Raji (cell line): ENCODE results near the gene MYO1D.

ENCODE experiments used
- POLR2A ChIP-seq: IDR thresholded peaks from 2 replicates; pipeline ENCODE4 v1.6.1; 2011; ENCODE audit warnings: low read depth, low read length, control low read depth; ENCODE audit not compliant: insufficient read depth

The MYO1D gene

DNA sequence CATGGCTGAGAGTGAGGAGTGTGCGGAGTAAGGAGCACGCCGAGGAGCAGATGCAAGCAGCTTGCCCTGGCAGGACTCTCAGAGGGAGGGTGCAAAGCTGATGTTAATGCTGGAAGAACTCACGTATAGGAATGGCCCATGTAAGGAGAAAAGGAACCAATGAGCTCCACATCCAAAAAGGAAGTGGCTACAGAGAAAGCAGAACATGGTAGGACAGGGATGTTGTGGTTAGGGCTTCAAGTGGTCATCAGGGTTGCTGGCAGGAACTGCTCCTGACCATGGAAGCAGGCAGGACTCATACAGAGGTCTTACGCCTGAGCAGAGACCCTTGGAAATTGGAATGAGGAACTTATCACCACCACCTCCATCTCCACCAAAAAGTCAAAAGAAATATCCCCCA is 5.2 kb downstream of the MYO1D start:
- TF ChIP-seq POLR2A, result no peak

DNA sequence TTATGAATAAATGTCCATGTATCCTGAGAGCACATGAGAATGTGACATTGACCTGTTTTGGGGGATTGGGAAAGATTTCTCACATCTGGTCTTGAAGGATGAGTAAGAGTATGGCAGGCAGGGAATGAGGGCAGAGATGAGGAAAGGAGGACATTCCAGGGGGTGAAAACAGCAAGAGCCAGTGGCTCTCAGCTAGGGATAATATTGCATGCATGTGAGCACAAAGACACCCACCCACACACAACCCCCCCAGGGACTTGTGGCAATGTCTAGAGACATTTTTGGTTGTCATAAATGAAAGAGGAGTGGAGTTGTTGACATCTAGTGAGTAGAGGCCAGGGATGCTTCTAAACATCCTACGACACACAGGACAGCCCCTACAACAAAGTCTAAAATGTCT is 6.0 kb downstream of the MYO1D start:
- no peak for TF ChIP-seq POLR2A

DNA sequence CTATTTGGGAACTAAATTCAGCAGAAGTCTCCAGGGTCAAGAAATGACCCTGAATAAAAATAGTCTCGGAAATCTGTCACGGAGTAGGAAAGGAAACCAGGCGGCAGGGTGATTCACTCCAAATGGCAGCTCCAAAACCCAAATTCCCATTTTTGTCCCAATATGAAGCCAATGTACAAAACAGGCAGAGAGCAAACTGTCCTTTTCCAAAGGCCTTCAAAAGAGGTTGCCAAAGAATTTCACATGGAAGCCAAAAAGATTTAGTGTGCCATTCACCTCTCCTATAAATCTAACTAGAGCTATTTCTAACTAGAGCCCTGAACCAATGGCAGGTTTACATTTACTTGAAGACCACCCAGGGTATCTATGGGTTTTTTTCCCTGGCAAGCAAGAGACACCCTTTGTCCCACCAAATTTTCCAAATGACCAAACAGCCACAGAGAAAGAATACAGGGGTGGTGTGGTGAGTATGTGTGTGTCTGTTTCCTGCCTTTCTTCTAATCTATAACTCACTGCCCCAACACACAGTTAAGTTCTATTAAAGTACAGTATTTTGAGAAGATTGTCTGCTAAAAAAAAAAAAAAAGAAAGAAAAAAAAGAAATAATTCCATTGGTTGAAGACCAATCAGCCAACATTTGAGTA is 6.8 kb downstream of the MYO1D start:
- no peak for TF ChIP-seq POLR2A

DNA sequence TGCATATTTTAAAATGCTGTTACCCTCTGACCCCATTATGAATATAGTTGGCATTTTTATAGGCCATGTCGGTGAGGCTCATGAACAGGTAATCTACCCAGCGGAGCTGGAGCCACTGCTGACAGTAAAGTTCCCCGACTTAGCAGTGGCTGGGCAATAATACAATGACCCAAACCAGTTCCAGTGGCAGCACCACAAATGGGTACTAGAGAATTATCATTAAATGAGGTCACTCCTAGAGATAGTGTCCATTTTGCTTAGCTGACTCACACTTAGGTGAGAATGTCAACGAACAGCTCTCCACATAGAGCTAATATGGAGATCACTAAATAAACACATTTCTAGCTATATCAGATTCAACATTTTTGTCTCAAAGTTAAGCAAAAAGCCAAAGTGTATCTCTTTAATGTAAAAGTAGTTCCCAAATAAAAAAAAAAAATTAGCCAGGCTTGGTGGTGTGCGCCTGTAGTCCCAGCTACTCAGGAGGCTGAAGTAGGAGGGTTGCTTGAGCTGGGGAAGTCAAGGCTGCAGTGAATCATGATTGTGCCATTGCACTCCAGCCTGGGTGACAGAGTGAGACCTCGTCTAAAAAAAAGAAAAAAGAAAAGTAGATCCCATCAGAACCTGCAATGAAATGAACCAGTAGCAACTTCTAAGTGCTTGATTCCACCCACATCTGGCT is 7.4 kb downstream of the MYO1D start:
- TF ChIP-seq POLR2A, result no peak

DNA sequence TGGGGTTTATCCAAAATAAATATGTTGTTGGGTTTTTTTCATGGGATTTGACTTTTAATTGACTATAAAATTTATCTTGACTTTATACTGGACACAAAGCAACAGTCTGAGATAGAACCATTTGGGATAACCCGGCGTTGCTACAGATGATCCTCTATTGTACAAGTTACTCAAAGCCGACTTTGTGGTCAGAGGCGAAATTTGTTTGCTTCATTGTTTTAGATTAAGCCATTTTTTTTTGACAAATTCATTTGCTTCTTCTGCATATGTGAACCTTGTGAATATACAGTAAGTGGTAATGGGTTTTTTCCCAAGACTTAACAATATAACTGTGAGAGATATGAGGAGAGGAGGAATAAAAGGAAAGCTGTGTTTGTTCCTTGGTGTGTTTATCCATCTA is 11.8 kb downstream of the MYO1D start:
- TF ChIP-seq POLR2A, result no peak

DNA sequence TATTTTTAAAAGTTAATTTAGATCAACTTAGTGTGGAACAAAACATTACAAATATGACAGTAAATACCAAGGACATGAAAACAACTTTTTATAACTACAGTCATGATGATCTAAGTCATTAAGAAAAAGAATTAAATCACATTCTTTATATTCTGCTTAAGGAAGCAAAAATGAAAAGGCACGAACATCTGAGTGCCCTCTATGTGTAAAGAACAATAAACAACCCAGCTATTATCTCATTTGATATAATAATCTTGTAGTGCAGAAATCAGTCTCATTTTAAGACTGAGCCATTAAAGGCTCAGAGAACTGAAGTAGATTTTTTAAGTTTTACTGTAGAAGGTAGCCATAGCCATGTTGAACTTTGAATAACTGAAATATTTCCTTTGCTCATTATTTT is 13.4 kb downstream of the MYO1D start:
- no peak for TF ChIP-seq POLR2A

DNA sequence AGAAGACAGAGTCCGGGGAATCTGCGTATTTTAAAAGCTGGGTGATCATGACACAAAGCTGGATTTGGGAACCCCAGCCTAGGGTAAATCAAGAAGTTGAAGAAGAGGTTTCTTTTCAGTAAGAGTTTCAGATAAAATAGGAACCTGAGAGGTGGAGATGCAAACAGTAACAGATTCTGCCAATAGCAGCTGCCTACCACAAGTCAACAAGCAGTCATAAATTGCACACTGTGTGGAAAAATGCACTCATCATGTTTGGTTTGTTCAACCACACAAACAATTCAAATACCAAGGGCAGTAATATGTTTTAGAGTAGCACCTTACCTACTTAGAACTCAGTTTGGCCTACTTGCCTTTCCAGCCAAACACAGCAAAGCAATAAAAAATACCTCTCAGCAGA is 14.0 kb downstream of the MYO1D start:
- TF ChIP-seq POLR2A, result no peak

DNA sequence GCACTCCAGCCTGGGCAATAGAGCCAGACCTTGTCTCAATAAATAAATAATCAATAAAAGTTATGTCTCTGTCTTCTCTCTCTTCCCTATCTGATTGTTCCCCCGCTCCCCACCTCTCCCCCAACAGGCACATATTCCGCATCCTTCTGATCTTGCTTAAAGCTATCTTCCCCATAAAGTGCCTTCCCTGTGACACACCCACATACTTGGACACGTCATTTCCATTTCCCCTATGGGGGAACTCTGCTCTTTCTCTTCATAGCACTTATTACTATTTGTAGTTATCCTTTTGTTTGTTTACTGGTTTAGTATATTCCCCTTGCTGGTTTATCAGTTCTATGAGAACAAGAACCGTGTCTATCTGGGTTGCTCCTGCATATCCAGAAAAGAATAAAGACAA is 14.9 kb downstream of the MYO1D start:
- TF ChIP-seq POLR2A, result no peak

DNA sequence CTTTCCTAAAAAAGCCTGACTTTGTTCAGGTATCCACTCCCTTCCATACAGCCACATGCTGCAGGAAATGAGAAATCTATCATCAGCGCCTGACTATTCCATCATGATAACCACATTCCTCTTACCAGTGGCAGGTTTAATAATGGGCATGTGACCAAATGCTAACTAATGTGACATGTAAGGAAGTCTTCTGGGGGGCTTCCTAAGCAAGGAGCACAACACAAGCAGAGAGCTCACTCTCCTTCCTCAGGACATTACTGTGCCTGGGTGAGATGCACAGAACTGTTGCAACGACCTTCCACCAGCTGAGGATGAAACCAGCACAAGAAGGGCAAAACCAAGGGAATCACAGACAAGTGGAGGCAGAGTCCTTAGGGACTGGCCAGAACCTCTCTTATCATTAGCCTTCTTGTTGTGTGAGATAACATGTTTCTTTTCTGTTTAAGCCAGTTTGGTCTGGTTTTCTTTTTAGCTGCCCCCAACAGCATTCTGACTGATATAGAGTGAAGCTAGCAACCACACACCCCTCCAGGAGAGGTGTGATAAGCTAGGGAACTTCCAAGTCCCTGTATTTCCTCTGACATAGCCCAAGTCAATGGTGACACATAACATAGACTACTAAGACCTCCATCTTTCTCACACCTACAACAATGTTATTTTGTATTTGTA is 16.9 kb downstream of the MYO1D start:
- no peak for TF ChIP-seq POLR2A

DNA sequence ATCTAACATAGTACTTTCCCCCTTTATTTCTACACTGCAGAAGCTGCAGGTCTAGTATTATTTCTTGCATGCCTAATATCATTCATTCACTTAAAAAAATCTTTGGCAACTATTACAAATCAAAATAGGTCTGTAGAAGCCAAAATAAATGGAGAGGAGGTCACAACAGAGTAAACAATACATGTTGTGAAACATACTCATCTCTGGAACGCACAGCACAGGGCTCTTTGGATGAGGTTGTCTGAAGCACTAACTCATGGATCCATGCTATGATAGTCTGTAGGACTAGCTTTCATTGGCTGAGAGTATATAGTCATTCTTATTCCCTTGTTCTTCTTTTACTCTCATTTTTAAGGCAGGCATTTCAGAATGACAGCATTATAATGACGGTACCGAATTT is 21.3 kb downstream of the MYO1D start:
- TF ChIP-seq POLR2A, result no peak

DNA sequence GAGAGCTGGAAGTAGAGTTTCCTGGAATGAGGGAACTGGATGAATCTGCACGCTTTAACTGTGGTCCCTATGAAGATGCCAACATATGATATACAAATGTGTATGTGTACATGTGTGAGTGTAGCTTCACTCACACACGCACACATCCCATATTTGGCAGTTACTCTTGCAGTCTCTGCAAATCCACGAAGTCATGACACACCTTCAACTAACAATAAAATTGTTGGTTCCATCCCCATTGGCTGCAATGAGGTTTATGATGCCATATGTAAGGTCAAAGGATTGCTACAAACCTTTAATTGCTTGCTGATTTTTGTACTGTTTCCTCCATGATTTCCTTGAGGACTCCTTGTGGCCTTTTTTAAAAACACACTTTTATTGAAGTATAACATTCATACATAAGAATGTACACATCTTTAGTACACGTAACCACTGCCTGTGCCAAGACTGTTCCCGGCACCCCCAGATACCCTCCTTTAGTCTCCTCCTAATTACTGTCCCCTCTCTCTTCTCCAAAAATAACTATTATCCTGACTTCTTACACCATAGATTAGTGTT is 22.0 kb downstream of the MYO1D start:
- TF ChIP-seq POLR2A, result no peak

DNA sequence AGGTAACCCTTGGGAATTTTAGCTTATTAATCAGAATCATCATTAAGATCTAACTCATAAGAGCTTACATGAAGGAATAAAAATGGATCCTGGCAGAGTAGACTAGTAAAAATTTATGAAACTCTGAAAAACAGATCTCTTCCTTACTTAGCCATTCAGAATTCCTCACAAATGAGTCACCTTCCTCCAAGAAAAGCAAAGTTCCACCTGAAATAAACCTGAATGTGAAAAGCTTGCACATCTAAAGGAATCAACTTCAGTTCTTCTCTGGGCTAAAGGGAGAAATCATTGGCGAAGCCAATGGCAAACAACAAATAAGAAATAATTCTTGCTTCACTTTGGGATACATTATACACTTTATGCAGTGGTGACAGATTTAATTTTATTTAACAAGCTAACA is 22.7 kb downstream of the MYO1D start:
- TF ChIP-seq POLR2A, result no peak

DNA sequence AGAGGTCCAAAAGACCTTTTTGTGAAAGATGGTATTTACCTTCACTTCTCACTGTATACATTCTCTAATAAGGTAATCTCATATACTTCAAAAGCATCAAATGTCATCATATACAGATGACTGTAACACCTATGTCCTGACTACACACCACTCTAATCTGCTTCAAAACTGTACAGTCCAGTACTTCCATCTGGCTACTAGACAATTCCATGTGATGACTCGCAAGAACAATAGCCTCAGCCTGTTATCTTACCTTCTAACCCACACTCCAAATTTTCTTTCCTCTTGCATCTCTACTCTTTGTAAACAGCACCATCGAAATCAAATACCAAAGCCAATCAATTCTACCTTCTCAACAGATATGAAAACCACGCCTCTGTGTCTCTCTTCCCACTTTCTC is 24.1 kb downstream of the MYO1D start:
- TF ChIP-seq POLR2A, result no peak

DNA sequence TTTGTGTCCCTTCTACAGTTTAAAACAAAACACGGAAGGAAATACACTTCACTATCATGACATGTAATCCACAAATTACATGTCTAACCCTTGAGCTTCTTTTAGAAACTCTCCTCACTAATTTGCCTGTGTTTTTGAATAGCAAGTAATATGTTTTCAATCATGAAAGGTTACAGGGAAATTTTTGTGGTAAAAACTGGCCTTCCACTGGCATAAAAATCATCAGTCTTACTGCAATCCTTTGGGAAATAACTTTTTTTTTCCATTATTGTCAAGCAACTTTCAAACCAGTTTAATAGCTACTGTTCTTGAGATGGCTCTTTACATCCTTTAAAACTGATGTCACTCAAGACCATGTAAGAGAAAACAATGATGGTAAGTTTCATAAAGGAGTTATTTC is 27.0 kb downstream of the MYO1D start:
- TF ChIP-seq POLR2A, result no peak

DNA sequence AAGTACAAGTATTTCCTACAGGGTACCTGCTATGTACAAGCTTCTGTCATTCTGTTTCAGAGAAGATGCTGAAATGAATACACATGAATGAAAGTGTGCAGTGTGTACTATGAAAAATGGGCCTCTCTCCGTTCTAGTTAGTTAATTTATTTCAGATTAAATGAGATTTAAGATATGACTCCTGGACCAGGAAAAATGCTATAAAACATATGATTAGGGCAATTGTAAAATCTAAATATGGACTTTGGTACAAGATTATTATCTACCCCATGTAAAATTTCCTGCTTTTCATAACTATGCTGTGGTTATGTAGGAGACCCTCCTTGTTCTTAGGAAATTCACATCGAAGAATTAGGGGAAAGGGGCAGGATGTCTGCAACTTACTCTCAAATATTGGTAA is 28.9 kb downstream of the MYO1D start:
- TF ChIP-seq POLR2A, result no peak

DNA sequence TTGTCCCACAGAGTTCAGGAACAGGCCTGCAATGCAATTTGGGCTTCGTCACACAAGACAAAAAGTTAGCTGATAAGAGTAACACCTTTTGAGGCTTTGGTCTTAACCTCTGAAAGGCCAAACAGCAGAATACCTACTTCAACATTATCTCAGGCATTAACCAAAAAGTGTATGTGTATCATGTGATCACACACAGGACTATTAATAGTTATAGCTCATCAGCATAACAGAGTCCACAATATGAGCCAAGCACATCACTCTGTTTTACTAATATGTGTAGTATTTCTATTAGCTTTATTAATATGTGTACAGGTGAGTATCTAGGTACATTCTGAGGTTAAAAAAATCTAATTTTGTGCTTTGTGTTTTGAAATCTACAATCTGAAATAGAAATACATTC is 30.8 kb downstream of the MYO1D start:
- TF ChIP-seq POLR2A, result no peak
